Activated CD4-positive, alpha-beta T cell treated with anti-CD3 and anti-CD28 coated beads, Interleukin-10, Interleukin-2, amounts not matched to agents 100 ng/mL and 50 ng/mL, durations not matched to agents 16 hours and 8 hours (primary cell): Measurements from ENCODE around the gene SLC17A7.
A peak's percentile ranks its signal among the peaks of the same experiment; 100 is the strongest.

Source experiments
- DNase-seq: peaks from one replicate; pipeline ENCODE4 v3.0.0-alpha.2; 2020

The SLC17A7 gene

GRCh38 chr19:49443366-49444099 is 2.2 kb upstream of the SLC17A7 start:
- peak; percentile 95 for DNase-seq

- peak; percentile 79 for DNase-seq
Observed at GRCh38 chr19:49442771-49443365, 1.5 kb upstream of the SLC17A7 start.

GRCh38 chr19:49442354-49442753 is 1.0 kb upstream of the SLC17A7 start:
- no peak for DNase-seq

- DNase-seq, result no peak
Observed at GRCh38 chr19:49441960-49442350, 628 bp upstream of the SLC17A7 start.

GRCh38 chr19:49440439-49441209 is 703 bp downstream of the SLC17A7 start:
- DNase-seq, result no peak

GRCh38 chr19:49439836-49440235 is 1.5 kb downstream of the SLC17A7 start:
- no peak for DNase-seq

GRCh38 chr19:49438261-49438660 is 3.1 kb downstream of the SLC17A7 start:
- no peak for DNase-seq

- no peak for DNase-seq
Observed at GRCh38 chr19:49437231-49437630, 4.1 kb downstream of the SLC17A7 start.

- DNase-seq, result peak; percentile 70
Observed at GRCh38 chr19:49436381-49437017, 4.8 kb downstream of the SLC17A7 start.

- DNase-seq, result no peak
Observed at GRCh38 chr19:49435670-49436069, 5.7 kb downstream of the SLC17A7 start.

GRCh38 chr19:49434907-49435583 is 6.3 kb downstream of the SLC17A7 start:
- DNase-seq, result no peak

- no peak for DNase-seq
Observed at GRCh38 chr19:49433240-49433901, 8.0 kb downstream of the SLC17A7 start.

- no peak for DNase-seq
Observed at GRCh38 chr19:49432141-49433073, 8.9 kb downstream of the SLC17A7 start.

- no peak for DNase-seq
Observed at GRCh38 chr19:49431330-49431749, 10.0 kb downstream of the SLC17A7 start.

- peak; percentile 40 for DNase-seq
Observed at GRCh38 chr19:49430678-49431329, 10.5 kb downstream of the SLC17A7 start.

GRCh38 chr19:49430172-49430677 is 11.1 kb downstream of the SLC17A7 start:
- DNase-seq, result no peak

- no peak for DNase-seq
Observed at GRCh38 chr19:49428547-49429451, 12.5 kb downstream of the SLC17A7 start.

- DNase-seq, result no peak
Observed at GRCh38 chr19:49427855-49428546, 13.3 kb downstream of the SLC17A7 start.

GRCh38 chr19:49427339-49427738 is 14.0 kb downstream of the SLC17A7 start:
- no peak for DNase-seq
